HCT116 (cell line): ENCODE results near the gene PRPH. TPM values are rescaled to one million over a fixed set of nuclear protein-coding genes. Genes with fewer than 3 reads are reported as not detected.

Experiments used
- ATAC-seq: fragments of 200-7000 bp; cut with Tn5 transposase; 2 replicates; pipeline ENCODE4 v1.9.1; 2020; ENCODE audit warnings: mild to moderate bottlenecking, moderate library complexity
- BruUV-seq: library from RNA; stranded (reverse); fragments of 400-500 nt; replicated peaks from 2 replicates; lab custom pipeline; 2021; lab: Mats Ljungman, UMichigan
- CTCF ChIA-PET: fragments of 300-600 bp; sonication (Branson Sonifier 250); formaldehyde crosslinking; loops from one replicate; lab custom pipeline; 2021; ENCODE audit warnings: antibody characterized with exemption; lab: Charles Lee
- POLR2A ChIA-PET: fragments of 300-600, 350-600 bp; sonication (Branson Sonifier 250); formaldehyde crosslinking; loops from one replicate; lab custom pipeline; 2021; ENCODE audit warnings: antibody characterized with exemption; lab: Charles Lee
- RAD21 ChIA-PET, 2 experiments: fragments of 300-600 bp; sonication (Branson Sonifier 250); formaldehyde crosslinking; loops; one replicate each; lab custom pipeline; 2023; ENCODE audit warnings: low total read pairs in 2 of 2; ENCODE audit not compliant: uncharacterized antibody in 2 of 2, unreplicated experiment in 2 of 2, low non-redundant PET in 1 of 2; lab: Charles Lee
- DNase-seq: peaks from one replicate; pipeline ENCODE4 v3.0.0-alpha.2; 2010; ENCODE audit warnings: low read depth, low spot score
- H2AFZ ChIP-seq: fragments of 200-600 bp; shearing (Covaris generic), sonication (generic); 2 replicates; pipeline ENCODE4 v1.6.1; 2017; ENCODE audit warnings: low read depth, mixed run types, mixed read lengths, antibody characterized with exemption, low read length; ENCODE audit not compliant: poor library complexity, severe bottlenecking
- H3K27ac ChIP-seq: 2 replicates; pipeline ENCODE4 v1.5.1; 2012; ENCODE audit warnings: low read depth, low read length
- H3K27me3 ChIP-seq: fragments of 200-600 bp; sonication (generic); 2 replicates; pipeline ENCODE4 v1.6.1; 2016; ENCODE audit warnings: mixed run types, low read length, mixed read lengths; ENCODE audit not compliant: insufficient read depth
- H3K36me3 ChIP-seq, 2 experiments: fragments of 200-500 bp in 1 of 2; fragments of 200-600 bp in 1 of 2; sonication (Bioruptor generic) in 1 of 2; sonication (generic) in 1 of 2; 2 replicates each; pipeline versions ENCODE4 v1.5.1 to v1.6.1; 2014 to 2016; ENCODE audit warnings: low read length in 2 of 2, inconsistent platforms in 1 of 2, mixed read lengths in 1 of 2, mixed run types in 1 of 2; ENCODE audit not compliant: insufficient read depth in 2 of 2, control insufficient read depth in 1 of 2
- H3K4me1 ChIP-seq, 2 experiments: fragments of 200-600 bp in 1 of 2; sonication (generic) in 1 of 2; 2 replicates each; pipeline versions ENCODE4 v1.5.1 to v1.6.1; 2012 to 2017; ENCODE audit warnings: low read length in 2 of 2, inconsistent platforms in 1 of 2, mild to moderate bottlenecking in 1 of 2, mixed read lengths in 1 of 2, mixed run types in 1 of 2, moderate library complexity in 1 of 2; ENCODE audit not compliant: insufficient read depth in 2 of 2, control insufficient read depth in 1 of 2
- H3K4me2 ChIP-seq: fragments of 200-600 bp; sonication (generic); 2 replicates; pipeline ENCODE4 v1.6.1; 2017; ENCODE audit warnings: mixed run types, low read length, mixed read lengths
- H3K4me3 ChIP-seq, 2 experiments: fragments of 200-600 bp in 1 of 2; sonication (generic) in 1 of 2; replicated peaks in 1 of 2; 2 replicates each; pipeline ENCODE4 v1.5.1; 2011 to 2016; ENCODE audit warnings: low read length in 2 of 2, control low read depth in 1 of 2, low read depth in 1 of 2, mild to moderate bottlenecking in 1 of 2, mixed read lengths in 1 of 2, mixed run types in 1 of 2
- H3K79me2 ChIP-seq: fragments of 200-600 bp; sonication (generic); 2 replicates; pipeline ENCODE4 v1.6.1; 2017; ENCODE audit warnings: mild to moderate bottlenecking, mixed run types, low read length, moderate library complexity, mixed read lengths; ENCODE audit not compliant: insufficient read depth
- H3K9ac ChIP-seq: fragments of 200-600 bp; sonication (generic); 2 replicates; pipeline ENCODE4 v1.6.1; 2016; ENCODE audit warnings: low read length, mixed read lengths
- H3K9me2 ChIP-seq: fragments of 200-600 bp; sonication (generic), shearing (Covaris generic); 2 replicates; pipeline ENCODE4 v1.6.1; 2017; ENCODE audit warnings: mixed run types, mild to moderate bottlenecking, moderate library complexity; ENCODE audit not compliant: insufficient read depth
- H3K9me3 ChIP-seq, 2 experiments: fragments of 200-500 bp in 1 of 2; fragments of 200-600 bp in 1 of 2; sonication (Bioruptor generic) in 1 of 2; sonication (generic) in 1 of 2; 2 replicates each; pipeline ENCODE4 v1.6.1; 2014 to 2017; ENCODE audit warnings: low read length in 2 of 2, mixed read lengths in 2 of 2, inconsistent platforms in 1 of 2, low read depth in 1 of 2, mild to moderate bottlenecking in 1 of 2, mixed run types in 1 of 2, moderate library complexity in 1 of 2; ENCODE audit not compliant: control insufficient read depth in 1 of 2, insufficient read depth in 1 of 2
- H4K20me1 ChIP-seq: fragments of 200-600 bp; sonication (generic), shearing (Covaris generic); 2 replicates; pipeline ENCODE4 v1.6.1; 2017; ENCODE audit warnings: mixed run types, mild to moderate bottlenecking, moderate library complexity; ENCODE audit not compliant: insufficient read depth
- CBX3 ChIP-seq: IDR thresholded peaks from 2 replicates; pipeline ENCODE4 v1.6.1; 2012; ENCODE audit warnings: low read depth
- CEBPB ChIP-seq: IDR thresholded peaks from 2 replicates; pipeline ENCODE4 v1.6.1; 2012; ENCODE audit warnings: low read depth
- POLR2AphosphoS5 ChIP-seq: IDR thresholded peaks from 2 replicates; pipeline ENCODE4 v1.6.1; 2011; ENCODE audit warnings: mild to moderate bottlenecking, low read depth, low read length, moderate library complexity
- ZFX ChIP-seq: fragments of 450-650 bp; IDR thresholded peaks from 2 replicates; pipeline ENCODE4 v1.6.1; 2017
- intact Hi-C: fragments of 100-400 bp; cut with micrococcal nuclease; formaldehyde crosslinking; loops from 2 replicates; pipeline ENCODE4 v1.10.0; 2022
- total RNA-seq: library from RNA; stranded (reverse); gene quantifications from one replicate; pipeline ENCODE4 v1.2.1, GENCODE V29; 2021; ENCODE audit not compliant: unreplicated experiment
- TF ChIP-seq, protein P1 (sequence below): IDR thresholded peaks from 2 replicates; pipeline ENCODE4 v1.6.1; 2012; ENCODE audit warnings: low read depth

The PRPH gene
- total RNA-seq, 1 experiment from 2014 or later: 6.7 TPM

DNA sequence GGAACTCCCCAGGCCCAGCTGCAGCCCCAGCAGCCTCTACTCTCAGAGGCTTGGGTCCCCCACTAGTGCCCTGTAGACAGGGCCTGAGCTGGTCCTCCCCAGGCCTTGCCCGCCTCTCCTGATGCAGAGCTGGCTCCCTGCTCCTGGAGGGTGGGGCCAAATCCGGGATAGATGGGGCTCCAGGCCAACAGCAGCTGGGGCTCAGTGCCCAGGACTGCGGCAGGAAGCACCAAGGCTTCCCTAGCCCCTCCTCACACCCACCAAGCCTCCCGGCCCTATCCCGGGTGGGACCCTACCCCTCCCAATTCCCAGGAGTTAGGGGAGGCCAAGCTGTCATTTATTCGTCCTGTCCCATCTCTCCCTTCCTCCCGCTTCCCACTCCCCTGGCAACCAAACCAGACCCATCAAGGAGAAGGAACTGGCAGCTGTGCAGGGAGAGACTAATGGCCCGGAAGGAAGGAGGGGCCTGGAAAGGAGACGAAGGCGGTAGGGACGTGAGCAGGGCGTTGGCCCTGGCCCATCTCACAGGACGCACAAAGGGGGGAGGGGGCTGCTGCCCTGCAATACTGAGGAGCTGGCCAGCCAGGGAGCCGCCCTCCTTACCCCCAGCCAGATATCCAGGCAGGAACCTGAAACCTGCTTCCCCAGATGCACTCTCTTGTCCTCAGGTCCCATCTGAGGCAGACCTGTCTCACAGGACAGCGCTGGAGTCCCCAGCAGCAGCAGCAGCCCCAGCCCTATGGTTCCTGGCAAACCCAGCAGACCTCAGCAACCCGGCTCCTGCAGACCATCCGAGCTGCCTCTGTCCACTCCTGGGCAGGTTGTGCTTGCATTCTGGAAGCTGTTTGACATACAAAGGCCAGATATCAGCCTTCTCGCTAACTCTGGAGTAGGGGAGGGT is 1.6 kb upstream of the PRPH start:
- Histone ChIP-seq H3K9me2 (no peaks in the 10 kb centered on the region), H3K36me3 (no peaks in the 10 kb centered on the region), H3K27ac (no peak overlapping the region; the same call in 1 of the 2 replicates), H3K4me1 (peaks cover 10 to 29% of the 10 kb centered on the region in 2 experiments; a peak in 3 of 4 replicates), H3K9ac (no peak overlapping the region), H3K9me3 (no peaks in the 10 kb centered on the region), H2AFZ (no peak overlapping the region), H3K27me3 (no peaks in the 10 kb centered on the region), H3K79me2 (no peaks in the 10 kb centered on the region), H3K4me2 (no peak overlapping the region), H4K20me1 (no peaks in the 10 kb centered on the region), H3K4me3 (no peak overlapping the region)
- ChIA-PET RAD21 (no interaction called here), CTCF (interaction anchor here (0.5 to 4.5 kb wide), 5 partner anchors 10 to 65 kb away, joined by 3 to 23 read pairs (median 3); no protein-coding TSS in a partner anchor), POLR2A (interaction anchor here (0.6 kb wide), 1 partner anchor 27 kb away, joined by 4 read pairs; no protein-coding TSS in a partner anchor)
- no peak for ATAC-seq
- BruUV-seq: no TSS peak
- intact Hi-C loops: no loop called here
- TF ChIP-seq, protein P1, sequence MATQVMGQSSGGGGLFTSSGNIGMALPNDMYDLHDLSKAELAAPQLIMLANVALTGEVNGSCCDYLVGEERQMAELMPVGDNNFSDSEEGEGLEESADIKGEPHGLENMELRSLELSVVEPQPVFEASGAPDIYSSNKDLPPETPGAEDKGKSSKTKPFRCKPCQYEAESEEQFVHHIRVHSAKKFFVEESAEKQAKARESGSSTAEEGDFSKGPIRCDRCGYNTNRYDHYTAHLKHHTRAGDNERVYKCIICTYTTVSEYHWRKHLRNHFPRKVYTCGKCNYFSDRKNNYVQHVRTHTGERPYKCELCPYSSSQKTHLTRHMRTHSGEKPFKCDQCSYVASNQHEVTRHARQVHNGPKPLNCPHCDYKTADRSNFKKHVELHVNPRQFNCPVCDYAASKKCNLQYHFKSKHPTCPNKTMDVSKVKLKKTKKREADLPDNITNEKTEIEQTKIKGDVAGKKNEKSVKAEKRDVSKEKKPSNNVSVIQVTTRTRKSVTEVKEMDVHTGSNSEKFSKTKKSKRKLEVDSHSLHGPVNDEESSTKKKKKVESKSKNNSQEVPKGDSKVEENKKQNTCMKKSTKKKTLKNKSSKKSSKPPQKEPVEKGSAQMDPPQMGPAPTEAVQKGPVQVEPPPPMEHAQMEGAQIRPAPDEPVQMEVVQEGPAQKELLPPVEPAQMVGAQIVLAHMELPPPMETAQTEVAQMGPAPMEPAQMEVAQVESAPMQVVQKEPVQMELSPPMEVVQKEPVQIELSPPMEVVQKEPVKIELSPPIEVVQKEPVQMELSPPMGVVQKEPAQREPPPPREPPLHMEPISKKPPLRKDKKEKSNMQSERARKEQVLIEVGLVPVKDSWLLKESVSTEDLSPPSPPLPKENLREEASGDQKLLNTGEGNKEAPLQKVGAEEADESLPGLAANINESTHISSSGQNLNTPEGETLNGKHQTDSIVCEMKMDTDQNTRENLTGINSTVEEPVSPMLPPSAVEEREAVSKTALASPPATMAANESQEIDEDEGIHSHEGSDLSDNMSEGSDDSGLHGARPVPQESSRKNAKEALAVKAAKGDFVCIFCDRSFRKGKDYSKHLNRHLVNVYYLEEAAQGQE: no peak
- TF ChIP-seq POLR2AphosphoS5 (0 out of 2 replicates have a peak, but pooled peaks have one; percentile 13), CBX3 (no peak), CEBPB (no peak), ZFX (no peak; the same call in 1 of the 2 replicates)
- DNase-seq: no peak
